WTC11 (cell line): ENCODE data around the gene NCAM2.

Source experiments
- PREB ChIP-seq: sonication (generic); formaldehyde crosslinking; IDR thresholded peaks from 2 replicates; pipeline ENCODE4 v1.8.1; 2022; ENCODE audit warnings: mild to moderate bottlenecking, missing genetic modification reagents, moderate library complexity, borderline replicate concordance
- TF ChIP-seq, protein P1 (sequence below): fragments of 200-600 bp; IDR thresholded peaks from 2 replicates; pipeline ENCODE4 v1.8.0; 2022; ENCODE audit warnings: antibody characterized with exemption

- TF ChIP-seq PREB (CRISPR knock-in tag) = no peak
- TF ChIP-seq, protein P1, sequence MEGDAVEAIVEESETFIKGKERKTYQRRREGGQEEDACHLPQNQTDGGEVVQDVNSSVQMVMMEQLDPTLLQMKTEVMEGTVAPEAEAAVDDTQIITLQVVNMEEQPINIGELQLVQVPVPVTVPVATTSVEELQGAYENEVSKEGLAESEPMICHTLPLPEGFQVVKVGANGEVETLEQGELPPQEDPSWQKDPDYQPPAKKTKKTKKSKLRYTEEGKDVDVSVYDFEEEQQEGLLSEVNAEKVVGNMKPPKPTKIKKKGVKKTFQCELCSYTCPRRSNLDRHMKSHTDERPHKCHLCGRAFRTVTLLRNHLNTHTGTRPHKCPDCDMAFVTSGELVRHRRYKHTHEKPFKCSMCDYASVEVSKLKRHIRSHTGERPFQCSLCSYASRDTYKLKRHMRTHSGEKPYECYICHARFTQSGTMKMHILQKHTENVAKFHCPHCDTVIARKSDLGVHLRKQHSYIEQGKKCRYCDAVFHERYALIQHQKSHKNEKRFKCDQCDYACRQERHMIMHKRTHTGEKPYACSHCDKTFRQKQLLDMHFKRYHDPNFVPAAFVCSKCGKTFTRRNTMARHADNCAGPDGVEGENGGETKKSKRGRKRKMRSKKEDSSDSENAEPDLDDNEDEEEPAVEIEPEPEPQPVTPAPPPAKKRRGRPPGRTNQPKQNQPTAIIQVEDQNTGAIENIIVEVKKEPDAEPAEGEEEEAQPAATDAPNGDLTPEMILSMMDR = no peak
Measured at GRCh38 chr21:21246007-21246406, 247.8 kb downstream of the NCAM2 start.
